GM23338 (cell line): ENCODE data around the gene CYP2J2.
"Not testable (repeated sequence)": the region's sequence is repeated elsewhere in the genome, so short reads cannot be mapped to it uniquely, and the experiment has no call there.

Experiments used
- CREB1 ChIP-seq: fragments of 250-450 bp; sonication (Bioruptor Pico); IDR thresholded peaks from 2 replicates; pipeline ENCODE4 v1.5.0; 2020; ENCODE audit warnings: low read depth, mild to moderate bottlenecking, moderate library complexity
- CTCF ChIP-seq, 2 experiments: fragments of 200-600 bp in 1 of 2; sonication (generic) in 1 of 2; conservative IDR thresholded peaks; 2 replicates each; pipeline versions ENCODE4 v1.5.1 to v1.6.1; 2016 to 2017; ENCODE audit warnings: antibody characterized with exemption in 2 of 2, low read depth in 2 of 2, mild to moderate bottlenecking in 2 of 2, moderate library complexity in 1 of 2
- EZH2 ChIP-seq: fragments of 200-600 bp; sonication (generic); IDR thresholded peaks from one replicate; pipeline ENCODE4 v1.8.0; 2017; ENCODE audit warnings: antibody characterized with exemption, mild to moderate bottlenecking, low read depth; ENCODE audit not compliant: unreplicated experiment
- REST ChIP-seq: IDR thresholded peaks from one replicate; pipeline ENCODE4 v1.6.1; 2018; ENCODE audit warnings: antibody characterized with exemption; ENCODE audit not compliant: unreplicated experiment

GRCh38 chr1:59855297-59855696 is 71.3 kb downstream of the CYP2J2 start:
- TF ChIP-seq CTCF (conservative IDR thresholded peaks at IDR 0.05; ENCODE audit: low read depth in 2 of 2); EZH2; REST; CREB1 (CRISPR knock-in tag): not testable (repeated sequence)
